Liver (tissue), 9 donors: Measurements from ENCODE around the gene SH3GL1. TPM values are rescaled to one million over a fixed set of nuclear protein-coding genes. Genes with fewer than 3 reads are reported as not detected.

Experiments
- DNase-seq: peaks from one replicate; pipeline ENCODE4 v3.0.0-alpha.2; 2017; ENCODE audit warnings: low spot score
- H3K27ac ChIP-seq, 2 donors: one replicate each; pipeline ENCODE4 v1.7.0; 2013; ENCODE audit warnings: inconsistent platforms in 2 of 2, low read length in 2 of 2, control low read depth in 1 of 2, low read depth in 1 of 2, mild to moderate bottlenecking in 1 of 2
- H3K27me3 ChIP-seq, 4 donors: one replicate each; pipeline versions ENCODE4 v1.6.1 to v1.7.0; 2013; ENCODE audit warnings: low read length in 3 of 4, inconsistent platforms in 1 of 4, mild to moderate bottlenecking in 1 of 4, moderate library complexity in 1 of 4; ENCODE audit not compliant: control insufficient read depth in 4 of 4, insufficient read depth in 4 of 4
- H3K36me3 ChIP-seq, 4 donors: one replicate each; pipeline versions ENCODE4 v1.6.1 to v1.7.0; 2013; ENCODE audit warnings: low read length in 3 of 4, mild to moderate bottlenecking in 3 of 4, low read depth in 1 of 4, moderate library complexity in 1 of 4; ENCODE audit not compliant: control insufficient read depth in 4 of 4, insufficient read depth in 3 of 4
- H3K4me1 ChIP-seq, 4 donors: one replicate each; pipeline versions ENCODE4 v1.6.1 to v1.7.0; 2013; ENCODE audit warnings: low read length in 3 of 4, mild to moderate bottlenecking in 3 of 4, moderate library complexity in 1 of 4; ENCODE audit not compliant: control insufficient read depth in 4 of 4, insufficient read depth in 4 of 4
- H3K4me3 ChIP-seq, 3 donors: one replicate each; pipeline versions ENCODE4 v1.6.1 to v1.7.0; 2013; ENCODE audit warnings: low read length in 3 of 3, control low read depth in 1 of 3, low read depth in 1 of 3, mild to moderate bottlenecking in 1 of 3
- H3K9ac ChIP-seq, 2 donors: one replicate each; pipeline ENCODE4 v1.7.0; 2013; ENCODE audit warnings: low read length in 2 of 2, mild to moderate bottlenecking in 2 of 2, moderate library complexity in 2 of 2, control low read depth in 1 of 2, low read depth in 1 of 2
- H3K9me3 ChIP-seq, 4 donors: one replicate each; pipeline versions ENCODE4 v1.6.1 to v1.7.0; 2013; ENCODE audit warnings: low read length in 3 of 4; ENCODE audit not compliant: control insufficient read depth in 4 of 4
- ATF3 ChIP-seq: IDR thresholded peaks from 2 replicates; pipeline ENCODE4 v1.6.1; 2016; ENCODE audit warnings: antibody characterized with exemption
- EGR1 ChIP-seq, 2 donors: IDR thresholded peaks; 2 replicates each; pipeline ENCODE4 v1.6.1; 2016 to 2018; ENCODE audit warnings: antibody characterized with exemption in 2 of 2, low read depth in 2 of 2
- FOXA1 ChIP-seq: IDR thresholded peaks from 2 replicates; pipeline ENCODE4 v1.6.1; 2016; ENCODE audit warnings: antibody characterized with exemption
- FOXA2 ChIP-seq: IDR thresholded peaks from 2 replicates; pipeline ENCODE4 v1.6.1; 2016; ENCODE audit warnings: antibody characterized with exemption
- GABPA ChIP-seq, 2 donors: IDR thresholded peaks in 1 of 2; conservative IDR thresholded peaks in 1 of 2; 2 replicates each; pipeline ENCODE4 v1.6.1; 2016; ENCODE audit warnings: antibody characterized with exemption in 2 of 2, mild to moderate bottlenecking in 1 of 2, moderate library complexity in 1 of 2
- HNF4A ChIP-seq, 2 donors: conservative IDR thresholded peaks; 2 replicates each; pipeline ENCODE4 v1.6.1; 2016; ENCODE audit warnings: antibody characterized with exemption in 2 of 2, mild to moderate bottlenecking in 2 of 2
- JUND ChIP-seq, 2 donors: IDR thresholded peaks; 2 replicates each; pipeline ENCODE4 v1.6.1; 2016; ENCODE audit warnings: antibody characterized with exemption in 2 of 2
- MAX ChIP-seq: IDR thresholded peaks from 2 replicates; pipeline ENCODE4 v1.6.1; 2016; ENCODE audit warnings: antibody characterized with exemption
- NR2F2 ChIP-seq: IDR thresholded peaks from 2 replicates; pipeline ENCODE4 v1.6.1; 2016; ENCODE audit warnings: antibody characterized with exemption
- RAD21 ChIP-seq, 2 donors: IDR thresholded peaks; 2 replicates each; pipeline ENCODE4 v1.6.1; 2016; ENCODE audit warnings: antibody characterized with exemption in 2 of 2, mild to moderate bottlenecking in 2 of 2
- REST ChIP-seq: IDR thresholded peaks from 2 replicates; pipeline ENCODE4 v1.6.1; 2016; ENCODE audit warnings: antibody characterized with exemption, mild to moderate bottlenecking
- RXRA ChIP-seq, 2 donors: IDR thresholded peaks; 2 replicates each; pipeline ENCODE4 v1.6.1; 2017 to 2018; ENCODE audit warnings: antibody characterized with exemption in 2 of 2, mild to moderate bottlenecking in 1 of 2
- SP1 ChIP-seq: IDR thresholded peaks from 2 replicates; pipeline ENCODE4 v1.6.1; 2018; ENCODE audit warnings: antibody characterized with exemption, mild to moderate bottlenecking
- TAF1 ChIP-seq: conservative IDR thresholded peaks from 2 replicates; pipeline ENCODE4 v1.6.1; 2016; ENCODE audit warnings: antibody characterized with exemption, mild to moderate bottlenecking
- YY1 ChIP-seq: IDR thresholded peaks from 2 replicates; pipeline ENCODE4 v1.6.1; 2016; ENCODE audit warnings: antibody characterized with exemption, mild to moderate bottlenecking
- WGBS: extraction: QIAGEN DNeasy Blood & Tissue Kit; methylation state at CpG from one replicate; pipeline ENCODE4 v1.1.7; 2013; 5-methylcytosine and 5-hydroxymethylcytosine counted together
- polyA plus RNA-seq, 2 donors: library from polyadenylated mRNA; stranded (reverse) in 1 of 2; unstranded in 1 of 2; fragments of 200-250 nt in 1 of 2; fragments of >200 nt in 1 of 2; fragmentation: Nextera tagmentation in 1 of 2; extraction: Ambion mirVana in 1 of 2; gene quantifications; one replicate each; pipeline versions ENCODE4 v1.2.1 to v1.2.3, GENCODE V29; 2013 to 2015
- total RNA-seq, 2 donors: library from RNA; depleted of rRNA; stranded (reverse); fragments of >200 nt; gene quantifications; one replicate each; pipeline ENCODE4 v1.2.3, GENCODE V29; 2014
- TF ChIP-seq, protein P1 (sequence below): IDR thresholded peaks from 2 replicates; pipeline ENCODE4 v1.6.1; 2016; ENCODE audit warnings: antibody characterized with exemption
- TF ChIP-seq, protein P2 (sequence below): fragments of 150-350 bp; IDR thresholded peaks from 2 replicates; pipeline ENCODE4 v1.5.1; 2017; ENCODE audit warnings: improper control_type of control experiment, low read depth, low read length; ENCODE audit not compliant: missing input control
- donor health status: healthy.
- donor health status: healthy.
- donor health status: healthy.
- donor health status: healthy.
- donor health status: healthy.

SH3GL1 gene
- total and polyA plus RNA-seq, 4 donors: 16.5 to 27.8 (median 18.2) TPM

GRCh38 chr19:4430760-4431159 is 30.4 kb upstream of the SH3GL1 start:
- 92% methylated on average over 12 of the region's 12 CpGs for WGBS
- Histone ChIP-seq H3K27me3 (no peaks in the 10 kb centered on the region), H3K36me3 (peaks cover 0 to 9% (median 0%) of the 10 kb centered on the region in 4 donors), H3K4me3 (no peak overlapping the region), H3K9me3 (no peaks in the 10 kb centered on the region), H3K9ac (no peak overlapping the region), H3K27ac (no peak overlapping the region), H3K4me1 (no peaks in the 10 kb centered on the region)
- TF ChIP-seq, protein P1, sequence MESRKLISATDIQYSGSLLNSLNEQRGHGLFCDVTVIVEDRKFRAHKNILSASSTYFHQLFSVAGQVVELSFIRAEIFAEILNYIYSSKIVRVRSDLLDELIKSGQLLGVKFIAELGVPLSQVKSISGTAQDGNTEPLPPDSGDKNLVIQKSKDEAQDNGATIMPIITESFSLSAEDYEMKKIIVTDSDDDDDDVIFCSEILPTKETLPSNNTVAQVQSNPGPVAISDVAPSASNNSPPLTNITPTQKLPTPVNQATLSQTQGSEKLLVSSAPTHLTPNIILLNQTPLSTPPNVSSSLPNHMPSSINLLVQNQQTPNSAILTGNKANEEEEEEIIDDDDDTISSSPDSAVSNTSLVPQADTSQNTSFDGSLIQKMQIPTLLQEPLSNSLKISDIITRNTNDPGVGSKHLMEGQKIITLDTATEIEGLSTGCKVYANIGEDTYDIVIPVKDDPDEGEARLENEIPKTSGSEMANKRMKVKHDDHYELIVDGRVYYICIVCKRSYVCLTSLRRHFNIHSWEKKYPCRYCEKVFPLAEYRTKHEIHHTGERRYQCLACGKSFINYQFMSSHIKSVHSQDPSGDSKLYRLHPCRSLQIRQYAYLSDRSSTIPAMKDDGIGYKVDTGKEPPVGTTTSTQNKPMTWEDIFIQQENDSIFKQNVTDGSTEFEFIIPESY: no peak
- TF ChIP-seq ATF3 (no peak), REST (no peak), NR2F2 (no peak), MAX (no peak), FOXA1 (no peak), YY1 (no peak), RXRA (IDR thresholded peaks at IDR 0.05) (no peak), RAD21 (IDR thresholded peaks at IDR 0.05) (no peak), FOXA2 (no peak), TAF1 (no peak), GABPA (IDR thresholded peaks at IDR 0.05 in 1 of 2, conservative IDR thresholded peaks at IDR 0.05 in 1 of 2) (no peak), HNF4A (conservative IDR thresholded peaks at IDR 0.05) (no peak), EGR1 (IDR thresholded peaks at IDR 0.05; ENCODE audit: low read depth in 2 of 2) (no peak), JUND (IDR thresholded peaks at IDR 0.05) (no peak)
- TF ChIP-seq, protein P2, sequence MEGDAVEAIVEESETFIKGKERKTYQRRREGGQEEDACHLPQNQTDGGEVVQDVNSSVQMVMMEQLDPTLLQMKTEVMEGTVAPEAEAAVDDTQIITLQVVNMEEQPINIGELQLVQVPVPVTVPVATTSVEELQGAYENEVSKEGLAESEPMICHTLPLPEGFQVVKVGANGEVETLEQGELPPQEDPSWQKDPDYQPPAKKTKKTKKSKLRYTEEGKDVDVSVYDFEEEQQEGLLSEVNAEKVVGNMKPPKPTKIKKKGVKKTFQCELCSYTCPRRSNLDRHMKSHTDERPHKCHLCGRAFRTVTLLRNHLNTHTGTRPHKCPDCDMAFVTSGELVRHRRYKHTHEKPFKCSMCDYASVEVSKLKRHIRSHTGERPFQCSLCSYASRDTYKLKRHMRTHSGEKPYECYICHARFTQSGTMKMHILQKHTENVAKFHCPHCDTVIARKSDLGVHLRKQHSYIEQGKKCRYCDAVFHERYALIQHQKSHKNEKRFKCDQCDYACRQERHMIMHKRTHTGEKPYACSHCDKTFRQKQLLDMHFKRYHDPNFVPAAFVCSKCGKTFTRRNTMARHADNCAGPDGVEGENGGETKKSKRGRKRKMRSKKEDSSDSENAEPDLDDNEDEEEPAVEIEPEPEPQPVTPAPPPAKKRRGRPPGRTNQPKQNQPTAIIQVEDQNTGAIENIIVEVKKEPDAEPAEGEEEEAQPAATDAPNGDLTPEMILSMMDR: no peak
- DNase-seq: no peak

DNA sequence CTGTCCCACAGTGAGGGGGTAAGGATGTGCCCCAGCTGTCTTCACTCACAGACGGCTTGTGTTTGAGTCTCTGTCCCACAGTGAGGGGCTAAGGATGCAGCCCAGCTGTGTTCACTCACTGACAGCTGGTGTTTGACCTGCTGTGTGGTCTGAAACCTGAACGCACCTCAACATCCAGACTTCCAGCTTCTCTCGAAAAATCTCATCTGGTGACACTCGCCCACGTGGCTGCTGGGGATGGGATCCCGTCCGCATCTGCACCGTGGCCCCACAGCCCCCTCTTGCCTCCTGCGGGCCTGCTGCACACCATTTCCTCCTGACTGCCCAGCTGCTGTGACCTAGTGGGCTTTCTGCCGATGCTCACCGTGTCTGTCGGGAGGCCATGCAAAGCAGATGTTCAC is 29.4 kb upstream of the SH3GL1 start:
- Histone ChIP-seq H3K36me3 (peaks cover 0 to 9% (median 0%) of the 10 kb centered on the region in 4 donors), H3K4me3 (no peak overlapping the region), H3K4me1 (no peaks in the 10 kb centered on the region), H3K27ac (no peak overlapping the region), H3K9ac (no peak overlapping the region), H3K27me3 (no peaks in the 10 kb centered on the region), H3K9me3 (no peaks in the 10 kb centered on the region)
- TF ChIP-seq, protein P2: no peak
- TF ChIP-seq MAX: no peak
- no peak for TF ChIP-seq JUND (IDR thresholded peaks at IDR 0.05)
- no peak for TF ChIP-seq NR2F2
- TF ChIP-seq HNF4A (conservative IDR thresholded peaks at IDR 0.05): no peak
- TF ChIP-seq SP1: no peak
- no peak for TF ChIP-seq RAD21 (IDR thresholded peaks at IDR 0.05)
- no peak for TF ChIP-seq EGR1 (IDR thresholded peaks at IDR 0.05; ENCODE audit: low read depth in 2 of 2)
- 94% methylated on average over 12 of the region's 12 CpGs for WGBS
- DNase-seq: no peak
